Activated CD8-positive, alpha-beta T cell treated with anti-CD3 and anti-CD28 coated beads for 36 hours (primary cell): ENCODE measurements around the gene ITPR1. TPM values are rescaled to one million over a fixed set of nuclear protein-coding genes. Genes with fewer than 3 reads are reported as not detected.
A peak's percentile ranks its signal among the peaks of the same experiment; 100 is the strongest.

ENCODE experiments used
- ATAC-seq: fragments of 200-7000 bp; cut with Tn5 transposase; one replicate; pipeline ENCODE4 v1.10.0; 2021; ENCODE audit warnings: mild to moderate bottlenecking, moderate library complexity
- CTCF ChIA-PET: fragments of 350-600 bp; sonication (Branson Sonifier 250); formaldehyde crosslinking; loops from one replicate; lab custom pipeline; 2021; ENCODE audit warnings: antibody characterized with exemption; lab: Charles Lee
- POLR2A ChIA-PET: fragments of 350-600 bp; sonication (Branson Sonifier 250); formaldehyde crosslinking; loops from one replicate; lab custom pipeline; 2021; ENCODE audit warnings: antibody characterized with exemption; lab: Charles Lee
- DNase-seq: peaks from one replicate; pipeline ENCODE4 v3.0.0-alpha.2; 2020
- H3K27ac Mint-ChIP-seq: one replicate; pipeline ENCODE4 v1.8.0; 2021; ENCODE audit warnings: mild to moderate bottlenecking, mixed read lengths
- H3K27me3 Mint-ChIP-seq: one replicate; pipeline ENCODE4 v1.8.0; 2021; ENCODE audit warnings: mixed read lengths
- H3K36me3 Mint-ChIP-seq: one replicate; pipeline ENCODE4 v1.8.0; 2021; ENCODE audit warnings: low read depth, mixed read lengths
- H3K4me1 Mint-ChIP-seq: one replicate; pipeline ENCODE4 v1.8.0; 2021; ENCODE audit warnings: low read depth, mixed read lengths
- H3K4me3 Mint-ChIP-seq: one replicate; pipeline ENCODE4 v1.8.0; 2021; ENCODE audit warnings: mild to moderate bottlenecking, moderate library complexity, mixed read lengths
- H3K9me3 Mint-ChIP-seq: one replicate; pipeline ENCODE4 v1.8.0; 2021; ENCODE audit warnings: mixed read lengths
- CTCF ChIP-seq: fragments of 200-600 bp; IDR thresholded peaks from one replicate; pipeline ENCODE4 v1.8.0; 2022; ENCODE audit warnings: antibody characterized with exemption, mild to moderate bottlenecking
- intact Hi-C: fragments of 100-400 bp; cut with micrococcal nuclease; formaldehyde crosslinking; loops from one replicate; pipeline ENCODE4 v1.10.0; 2022
- total RNA-seq, 2 experiments: library from RNA; stranded (reverse); gene quantifications; one replicate each; pipeline ENCODE4 v1.2.3, GENCODE V29; 2021

The ITPR1 gene
- total RNA-seq, 2 experiments from 2014 or later = 93.9 to 98.2 TPM

GRCh38 chr3:4830586-4830914, 337.4 kb downstream of the ITPR1 start:
- H3K27me3 Mint-ChIP-seq = no peaks in the 10 kb centered on the region
- H3K9me3 Mint-ChIP-seq = no peaks in the 10 kb centered on the region
- POLR2A ChIA-PET = interaction anchor here (1.2 to 21.8 kb wide), 7 partner anchors 9 to 151 kb away, joined by 4 to 434 read pairs (median 25); partner anchors contain the start of gene BHLHE40
- DNase-seq = no peak
- ATAC-seq = no peak
- peaks cover 71% of the 10 kb centered on the region for H3K36me3 Mint-ChIP-seq
- TF ChIP-seq CTCF = no peak
- intact Hi-C loops = loop anchor here (2.0 to 10.0 kb wide), 4 partner anchors 20 to 364 kb away; no protein-coding TSS in a partner anchor
- CTCF ChIA-PET = interaction anchor here (0.9 to 13.9 kb wide), 5 partner anchors 8 to 230 kb away, joined by 3 to 135 read pairs (median 8); partner anchors contain the start of gene BHLHE40
- H3K27ac Mint-ChIP-seq = peak overlapping the region; percentile 100
- H3K4me3 Mint-ChIP-seq = peak overlapping the region; percentile 75
- H3K4me1 Mint-ChIP-seq = peaks cover 92% of the 10 kb centered on the region

GRCh38 chr3:4831580-4831950, 338.4 kb downstream of the ITPR1 start:
- H3K36me3 Mint-ChIP-seq = peaks cover 72% of the 10 kb centered on the region
- CTCF ChIA-PET = interaction anchor here (0.9 to 13.9 kb wide), 13 partner anchors 9 to 226 kb away, joined by 3 to 135 read pairs (median 4); partner anchors contain the start of gene BHLHE40
- no peaks in the 10 kb centered on the region for H3K27me3 Mint-ChIP-seq
- H3K27ac Mint-ChIP-seq = peak overlapping the region; percentile 100
- ATAC-seq (peak; percentile 6), DNase-seq (peak; percentile 70)
- peaks cover 92% of the 10 kb centered on the region for H3K4me1 Mint-ChIP-seq
- POLR2A ChIA-PET = interaction anchor here (0.6 to 21.8 kb wide), 13 partner anchors 8 to 192 kb away, joined by 3 to 434 read pairs (median 5); partner anchors contain the start of gene BHLHE40
- no peaks in the 10 kb centered on the region for H3K9me3 Mint-ChIP-seq
- peak overlapping the region; percentile 75 for H3K4me3 Mint-ChIP-seq
- intact Hi-C loops = loop anchor here (1.0 to 10.0 kb wide), 5 partner anchors 9 to 363 kb away; no protein-coding TSS in a partner anchor
- TF ChIP-seq CTCF = no peak

- no peak for TF ChIP-seq CTCF
- ChIA-PET CTCF (interaction anchor here (1.6 to 13.9 kb wide), 5 partner anchors 7 to 145 kb away, joined by 4 to 135 read pairs (median 13); partner anchors contain the start of gene BHLHE40), POLR2A (interaction anchor here (0.9 to 21.8 kb wide), 5 partner anchors 10 to 148 kb away, joined by 3 to 434 read pairs (median 89); partner anchors contain the start of gene BHLHE40)
- no peaks in the 10 kb centered on the region for H3K9me3 Mint-ChIP-seq
- no peak for DNase-seq
- no peak for ATAC-seq
- H3K27ac Mint-ChIP-seq = peak overlapping the region; percentile 97
- H3K36me3 Mint-ChIP-seq = peaks cover 71% of the 10 kb centered on the region
- H3K4me3 Mint-ChIP-seq = peak overlapping the region; percentile 63
- intact Hi-C loops = loop anchor here (5.0 to 10.0 kb wide), 2 partner anchors 224 to 361 kb away; no protein-coding TSS in a partner anchor
- peaks cover 92% of the 10 kb centered on the region for H3K4me1 Mint-ChIP-seq
- no peaks in the 10 kb centered on the region for H3K27me3 Mint-ChIP-seq
Observed at GRCh38 chr3:4833471-4833870, 340.3 kb downstream of the ITPR1 start.

GRCh38 chr3:4834403-4834866, 341.3 kb downstream of the ITPR1 start:
- intact Hi-C loops = loop anchor here (5.0 to 10.0 kb wide), 2 partner anchors 223 to 360 kb away; no protein-coding TSS in a partner anchor

More at GRCh38 chr3:4834403-4834866, 341.3 kb downstream of the ITPR1 start:
- Mint-ChIP-seq H3K27ac (peak overlapping the region; percentile 97), H3K4me3 (peak overlapping the region; percentile 63), H3K9me3 (no peaks in the 10 kb centered on the region), H3K36me3 (peaks cover 70% of the 10 kb centered on the region), H3K4me1 (peaks cover 86% of the 10 kb centered on the region), H3K27me3 (no peaks in the 10 kb centered on the region)
- DNase-seq = peak; percentile 95
- ChIA-PET POLR2A (interaction anchor here (0.7 to 21.8 kb wide), 9 partner anchors 9 to 147 kb away, joined by 3 to 434 read pairs (median 11); partner anchors contain the start of gene BHLHE40), CTCF (interaction anchor here (0.7 to 13.9 kb wide), 8 partner anchors 10 to 172 kb away, joined by 3 to 135 read pairs (median 4); partner anchors contain the start of gene BHLHE40)
- TF ChIP-seq CTCF = no peak
- ATAC-seq = peak; percentile 48
